Inflammatory macrophage (primary cell): ENCODE data around the gene KSR2.

Experiments
- DNase-seq, 2 donors: peaks; one replicate each; pipeline ENCODE4 v3.0.0-alpha.2; 2020 to 2022

KSR2 gene

DNA sequence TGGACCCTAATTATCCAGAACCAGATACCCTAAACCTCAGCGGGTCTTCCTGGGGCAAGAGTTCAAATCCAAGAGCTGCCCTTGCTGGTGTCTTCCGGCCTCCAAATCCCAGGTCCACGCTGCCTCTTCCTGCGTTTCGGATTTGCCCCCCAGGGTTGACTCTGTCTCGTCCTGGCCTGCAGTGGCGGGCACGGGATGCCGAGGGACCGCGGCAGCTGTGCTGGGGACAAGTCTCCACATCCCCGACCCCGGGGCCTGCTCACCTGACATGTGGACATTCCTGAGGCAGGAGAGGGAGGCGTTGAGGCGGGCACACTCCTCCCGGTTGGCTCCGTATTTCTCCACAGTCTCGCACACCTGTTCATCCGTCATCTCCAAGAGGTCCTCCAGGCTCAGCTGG lies 113.6 kb downstream of the KSR2 start:
- no peak for DNase-seq

GRCh38 chr12:117854339-117855012 lies 114.3 kb downstream of the KSR2 start:
- peak; percentile 48 to 59 for DNase-seq

DNA sequence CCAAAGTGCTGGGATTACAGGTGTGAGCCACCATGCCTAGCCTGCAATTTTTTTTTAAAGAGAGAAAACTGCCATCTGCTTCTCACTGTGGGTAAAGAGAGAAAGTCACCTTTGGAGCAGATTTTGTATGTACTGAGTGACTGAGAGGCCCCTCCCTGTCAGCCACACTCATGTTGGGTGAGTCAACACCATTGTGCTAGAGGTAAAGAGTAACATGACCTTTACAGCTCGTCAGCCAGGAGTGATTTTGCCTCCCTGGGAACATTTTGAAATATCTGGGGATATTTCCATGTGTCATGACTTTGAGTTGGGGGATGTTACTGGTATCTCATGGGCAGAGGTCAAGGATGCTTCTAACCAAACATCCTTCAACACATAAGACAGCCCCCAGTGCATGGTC lies 115.2 kb downstream of the KSR2 start:
- no peak for DNase-seq

DNA sequence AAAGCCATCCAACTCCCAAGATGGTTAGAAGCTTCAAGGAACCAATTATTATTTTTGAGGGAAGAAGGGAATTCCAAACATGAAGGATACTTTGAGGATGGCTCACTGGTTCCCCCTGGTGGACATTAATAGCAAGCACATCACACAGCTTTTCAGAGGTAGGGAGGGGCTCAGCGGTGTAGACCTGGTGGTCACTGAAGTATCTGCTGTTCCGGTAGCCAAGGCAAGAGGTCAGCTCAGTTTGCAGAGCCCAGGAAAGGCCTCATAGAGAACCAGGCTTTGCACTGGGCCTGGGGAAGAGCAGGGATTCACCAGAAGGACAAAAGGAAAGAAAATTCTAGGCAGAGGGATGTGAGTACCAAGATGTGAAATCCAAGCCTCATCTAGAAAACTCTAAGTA lies 118.7 kb downstream of the KSR2 start:
- DNase-seq, result peak; percentile 8 to 15

GRCh38 chr12:117847371-117847770 lies 121.4 kb downstream of the KSR2 start:
- DNase-seq, result no peak

DNA sequence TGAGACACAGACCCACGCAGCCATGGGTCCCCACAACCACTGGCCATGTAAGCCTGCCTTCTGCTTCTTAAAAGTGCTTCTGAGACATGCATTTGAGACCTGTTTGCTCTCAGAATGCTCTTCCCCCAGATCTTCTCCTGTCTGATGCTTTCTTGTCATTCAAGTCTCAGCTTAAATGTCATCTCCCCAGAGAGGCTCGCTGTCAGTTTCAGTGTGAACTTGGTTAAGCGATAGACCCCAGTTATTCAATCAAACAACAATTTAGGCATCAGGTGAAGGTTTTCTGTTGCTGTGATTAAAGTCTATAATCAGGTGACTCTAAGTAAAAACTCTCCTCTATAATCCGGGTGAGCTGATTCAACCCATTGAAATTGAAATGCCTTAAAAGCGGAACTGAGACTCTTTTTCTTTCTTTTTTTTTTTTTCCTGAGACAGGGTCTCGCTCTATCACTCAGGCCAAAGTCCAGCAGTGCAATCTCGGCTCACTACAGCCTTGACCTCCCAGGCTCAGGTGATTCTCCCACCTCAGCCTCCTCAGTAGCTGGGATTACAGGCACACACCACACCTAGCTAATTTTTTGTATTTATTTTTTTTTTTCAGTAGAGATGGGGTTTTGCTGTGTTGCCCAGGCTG lies 123.4 kb downstream of the KSR2 start:
- no peak for DNase-seq

- no peak for DNase-seq
These were observed 124.5 kb downstream of the KSR2 start for GRCh38 chr12:117844114-117844830.

DNA sequence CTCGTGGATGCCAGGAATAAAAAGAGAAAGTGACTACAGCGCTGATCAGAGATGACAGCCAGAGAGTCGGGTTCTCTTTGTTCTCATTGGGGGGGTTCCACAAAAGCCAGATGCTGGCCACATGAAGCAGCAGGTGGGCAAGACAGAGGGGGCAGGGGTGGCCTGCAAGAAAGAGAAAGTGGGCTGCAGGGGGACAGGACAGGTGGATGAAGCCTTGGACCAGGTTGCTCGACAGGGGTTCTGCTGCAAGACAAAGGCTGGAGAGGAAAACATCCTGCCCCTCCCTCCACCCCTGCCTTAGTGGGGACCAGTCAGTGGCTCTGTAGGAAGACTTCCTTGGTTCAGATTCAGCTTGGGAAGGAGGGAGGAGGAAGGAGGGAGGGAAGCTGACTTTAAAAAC lies 126.2 kb downstream of the KSR2 start:
- no peak for DNase-seq

DNA sequence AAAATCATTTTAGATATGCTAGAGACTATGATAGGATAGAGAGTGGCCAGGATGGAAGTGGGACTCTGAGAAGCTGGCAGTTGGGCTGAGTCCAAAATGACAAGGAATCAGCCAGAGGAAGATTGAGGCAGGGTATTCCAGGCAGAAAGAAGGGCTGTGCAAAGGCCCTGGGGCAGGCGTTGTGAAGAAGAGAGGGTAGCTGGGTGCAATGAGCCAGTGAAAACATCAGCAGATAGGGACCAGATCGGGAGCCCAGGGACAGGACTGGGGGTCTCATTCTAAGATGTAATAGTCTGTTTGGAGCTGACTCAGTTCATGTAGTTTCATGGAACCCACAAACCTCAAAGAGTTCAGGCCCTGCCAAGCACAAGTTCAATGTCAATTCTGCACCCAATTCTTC lies 126.6 kb downstream of the KSR2 start:
- DNase-seq, result no peak

- no peak for DNase-seq
These were observed 131.1 kb downstream of the KSR2 start for GRCh38 chr12:117837737-117838050.

- DNase-seq, result peak; percentile 68 to 73
These were observed 131.6 kb downstream of the KSR2 start for GRCh38 chr12:117836999-117837736.

- DNase-seq, result no peak
These were observed 132.3 kb downstream of the KSR2 start for GRCh38 chr12:117836476-117836875.

GRCh38 chr12:117835156-117835555 lies 133.6 kb downstream of the KSR2 start:
- no peak for DNase-seq

DNA sequence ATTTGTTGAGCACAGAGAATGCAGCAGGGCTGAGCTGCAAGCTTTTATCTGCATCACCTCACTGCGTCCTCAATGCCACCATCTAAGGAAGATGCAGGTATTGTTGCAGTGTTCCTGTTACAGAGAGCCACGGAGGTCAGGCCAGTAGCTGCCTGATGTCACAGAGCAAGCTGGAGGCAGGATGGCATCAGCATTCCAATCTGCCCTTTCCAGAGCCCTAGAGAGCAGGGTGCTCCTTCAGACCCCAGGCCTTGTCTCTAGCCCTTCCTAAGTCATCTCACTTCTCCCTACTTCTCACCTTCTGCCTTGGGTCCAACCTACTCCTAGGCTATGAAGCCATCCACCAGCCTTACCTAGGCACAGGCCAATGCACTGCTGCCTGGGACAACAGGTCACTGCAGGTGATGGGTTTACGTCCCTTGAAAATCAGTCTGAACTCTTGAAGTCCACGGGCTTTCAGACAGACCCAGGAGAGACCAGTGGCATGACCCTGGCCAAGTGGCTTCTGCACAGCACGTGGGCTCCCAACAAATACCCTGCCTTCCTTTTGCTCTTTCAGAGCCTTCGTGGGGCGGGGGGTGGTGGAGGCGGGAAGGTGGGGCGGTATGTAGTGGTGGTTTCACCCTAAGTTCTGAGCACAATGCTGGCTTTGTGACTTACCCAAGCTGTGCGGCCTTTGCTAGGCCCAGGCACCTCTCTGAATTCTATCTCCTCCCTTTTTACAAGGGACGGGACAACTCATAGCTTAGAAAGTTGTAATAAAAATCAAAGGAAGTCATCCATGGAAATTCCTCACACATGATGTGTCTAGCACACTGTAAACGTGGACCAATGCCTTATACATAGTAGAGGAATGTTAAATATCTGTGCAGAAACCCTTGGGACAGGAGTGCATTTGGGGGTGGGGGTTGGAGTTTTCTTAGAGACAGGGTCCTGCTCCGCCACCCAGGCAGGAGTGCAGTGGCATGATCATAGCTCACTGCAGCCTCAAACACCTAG lies 136.0 kb downstream of the KSR2 start:
- no peak for DNase-seq

DNA sequence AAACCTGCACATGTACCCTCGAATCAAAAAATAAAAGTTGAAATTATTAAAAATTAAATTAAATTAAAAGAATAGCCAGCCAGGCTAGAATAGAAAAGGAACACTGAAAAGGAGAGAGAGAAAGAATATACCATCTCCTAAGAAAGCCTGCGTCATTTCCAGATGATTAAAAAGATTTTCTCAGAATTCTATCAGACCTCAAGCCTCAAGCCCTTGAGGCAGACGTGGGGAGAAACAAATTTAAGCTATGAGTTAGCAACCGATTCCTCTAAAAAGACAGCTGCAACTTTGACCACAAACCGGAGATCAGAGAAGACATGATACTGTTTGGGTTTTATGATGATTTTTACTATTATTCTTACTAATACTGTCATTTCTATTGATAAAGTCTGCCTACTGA lies 138.3 kb downstream of the KSR2 start:
- no peak for DNase-seq

DNA sequence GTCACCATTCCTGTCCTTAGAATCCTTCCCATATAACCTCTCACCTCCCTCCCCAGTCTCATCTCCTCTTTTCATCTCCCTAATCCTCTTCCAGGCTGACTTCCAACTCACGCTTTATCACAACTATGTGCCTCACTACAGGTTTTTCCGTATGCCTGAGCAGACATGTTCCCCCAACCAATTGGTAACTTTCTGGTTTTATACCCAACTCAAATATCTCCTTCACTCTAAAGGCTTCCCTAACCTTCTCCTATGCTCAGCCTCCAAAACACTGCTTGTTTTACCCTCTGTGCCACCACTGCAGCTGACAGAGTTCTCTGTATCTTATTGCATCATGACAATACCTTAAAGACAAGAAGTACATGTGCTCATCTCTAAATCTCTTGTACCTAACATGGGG lies 139.7 kb downstream of the KSR2 start:
- DNase-seq, result no peak

DNA sequence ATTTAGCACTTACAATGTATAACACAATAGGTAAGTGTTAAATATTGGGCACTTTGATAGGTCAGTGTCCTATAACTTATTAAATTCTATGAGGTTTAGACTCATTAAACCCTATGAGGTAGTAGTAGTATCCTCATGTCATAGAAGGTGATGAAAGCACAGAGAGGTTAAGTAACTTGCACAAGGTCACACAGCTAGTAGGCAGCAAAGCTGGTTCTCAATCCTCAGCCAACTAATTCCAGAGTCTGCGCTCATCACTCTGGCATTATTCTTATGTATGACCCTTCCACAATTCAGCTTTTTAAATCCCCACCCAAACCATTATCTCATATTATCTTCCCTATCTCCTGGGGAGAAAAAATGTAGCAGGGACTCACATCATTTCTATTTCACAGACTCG lies 141.1 kb downstream of the KSR2 start:
- DNase-seq, result no peak

DNA sequence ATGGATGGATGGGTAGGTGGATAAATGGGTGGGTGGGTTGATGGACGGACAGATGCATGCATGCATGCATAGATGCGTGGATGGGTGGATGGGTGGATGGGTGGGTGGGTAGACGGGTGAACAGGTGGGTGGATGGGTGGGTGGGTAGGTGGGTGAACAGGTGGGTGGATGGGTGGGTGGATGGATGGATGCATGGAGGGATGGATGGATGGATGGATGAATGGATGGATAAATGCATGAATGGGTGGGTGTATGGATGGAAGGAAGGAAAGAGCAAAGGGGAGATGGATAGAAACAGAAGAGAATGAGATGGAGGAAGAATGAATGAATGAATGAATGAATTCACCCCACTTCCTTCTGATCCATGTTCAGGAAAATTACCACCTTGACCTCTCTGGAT lies 143.0 kb downstream of the KSR2 start:
- DNase-seq, result no peak

- DNase-seq, result no peak
These were observed 147.2 kb downstream of the KSR2 start for GRCh38 chr12:117821480-117822175.

- no peak for DNase-seq
These were observed 148.4 kb downstream of the KSR2 start for GRCh38 chr12:117820216-117820907.

GRCh38 chr12:117819160-117819559 lies 149.6 kb downstream of the KSR2 start:
- no peak for DNase-seq
